ENCODE results near the gene OR56B1.

GRCh38 chr11:5689551-5689983 lies 46.7 kb upstream of the OR56B1 start, which contains the start of gene TRIM22:
- TF ChIP-seq CTCF (IDR thresholded peaks at IDR 0.05; ENCODE audit: insufficient read depth, low read length, poor library complexity, severe bottlenecking) (no peak), EZH2phosphoT487 (conservative IDR thresholded peaks at IDR 0.05; ENCODE audit: low read length) (no peak)

Measured in SU-DHL-6 (cell line).